Tibial nerve (tissue), 3 donors: ENCODE data around the gene ERN1.

Experiments
- CTCF ChIP-seq, 5 experiments: fragments of 200-600 bp in 3 of 5; fragments of 450-650 bp in 2 of 5; sonication (generic) in 3 of 5; IDR thresholded peaks; one replicate each; pipeline ENCODE4 v1.5.1; 2016 to 2019; ENCODE audit warnings: antibody characterized with exemption in 5 of 5, mild to moderate bottlenecking in 3 of 5, moderate library complexity in 2 of 5
- POLR2A ChIP-seq, 2 donors: fragments of 450-650 bp; IDR thresholded peaks; one replicate each; pipeline ENCODE4 v1.6.1; 2017; ENCODE audit warnings: antibody characterized with exemption in 2 of 2, mild to moderate bottlenecking in 2 of 2, moderate library complexity in 2 of 2

- TF ChIP-seq POLR2A (IDR thresholded peaks at IDR 0.05): no peak
- no peak for TF ChIP-seq CTCF (IDR thresholded peaks at IDR 0.05)
These were observed 26.7 kb upstream of the ERN1 start for GRCh38 chr17:64156670-64157069.
